HS-27A (cell line): ENCODE results near the gene GTPBP4.
"Not testable (repeated sequence)": the region's sequence is repeated elsewhere in the genome, so short reads cannot be mapped to it uniquely, and the experiment has no call there.

ENCODE experiments used
- DNase-seq: peaks from one replicate; pipeline ENCODE4 v3.0.0-alpha.2; 2012; ENCODE audit warnings: low read depth, missing footprints

Gene GTPBP4

DNA sequence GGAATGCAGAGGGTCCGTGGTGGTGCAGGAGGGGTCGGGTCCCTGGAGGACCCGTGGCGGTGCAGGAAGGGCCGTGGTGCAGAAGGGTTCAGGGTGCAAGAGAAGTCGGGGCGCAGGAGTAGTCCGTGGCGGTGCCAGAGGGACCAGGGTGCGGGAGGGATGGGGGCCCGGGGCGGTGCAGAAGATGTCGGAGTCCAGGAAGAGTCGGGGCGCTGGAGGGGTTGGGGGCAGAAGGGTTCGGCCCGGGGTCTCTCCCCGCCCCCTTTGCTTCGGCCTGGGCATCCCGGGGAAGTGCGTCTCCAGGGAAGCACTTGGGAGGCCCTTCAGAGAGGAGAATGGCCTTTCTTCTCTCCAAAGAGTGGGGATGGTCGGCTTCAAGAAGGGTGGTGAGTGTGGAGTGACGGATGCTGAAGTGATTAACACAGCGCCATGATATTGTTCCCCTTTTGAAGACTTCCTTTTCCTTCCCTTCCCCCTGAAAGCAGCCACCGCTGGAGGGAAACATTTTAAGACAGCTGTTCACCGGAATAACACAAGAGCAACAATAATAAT is 68.9 kb downstream of the GTPBP4 start:
- DNase-seq: no peak

DNA sequence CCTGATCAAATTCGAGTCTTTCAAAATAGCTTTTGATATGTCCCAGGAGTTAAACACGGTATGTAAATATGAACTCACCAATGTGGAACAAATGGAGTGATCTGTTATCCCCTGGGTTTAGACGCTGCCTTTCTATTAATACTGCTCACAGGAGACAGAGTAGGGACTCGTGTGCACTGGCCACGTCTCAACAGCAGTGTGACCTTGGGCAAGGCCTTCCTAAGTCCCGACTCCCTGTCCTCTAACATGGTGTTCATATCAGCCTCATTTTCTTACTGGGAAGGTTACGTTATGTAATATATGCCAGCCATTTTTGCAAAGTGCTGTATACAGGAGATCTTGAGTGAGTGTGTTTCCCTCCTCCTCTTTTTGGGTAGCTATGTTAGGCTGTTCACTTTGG is 69.8 kb downstream of the GTPBP4 start:
- no peak for DNase-seq

DNA sequence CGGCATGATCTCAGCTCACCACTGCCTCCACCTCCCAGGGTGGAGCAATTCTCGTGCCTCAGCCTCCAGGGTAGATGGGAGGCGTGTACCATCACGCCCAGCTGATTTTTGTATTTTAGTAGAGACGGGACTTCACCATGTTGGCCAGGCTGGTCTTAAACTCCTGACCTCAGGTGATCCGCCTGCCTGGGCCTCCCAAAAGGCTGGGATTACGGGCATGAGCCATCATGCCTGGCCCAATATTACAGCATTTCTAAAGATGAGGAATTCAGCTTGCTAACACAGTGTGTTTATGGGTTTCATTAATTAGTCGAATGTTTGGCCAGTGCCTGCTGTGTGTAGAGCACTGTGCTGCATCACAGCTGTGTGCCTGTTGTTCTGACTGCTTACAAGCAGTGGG is 71.7 kb downstream of the GTPBP4 start:
- DNase-seq: no peak

DNA sequence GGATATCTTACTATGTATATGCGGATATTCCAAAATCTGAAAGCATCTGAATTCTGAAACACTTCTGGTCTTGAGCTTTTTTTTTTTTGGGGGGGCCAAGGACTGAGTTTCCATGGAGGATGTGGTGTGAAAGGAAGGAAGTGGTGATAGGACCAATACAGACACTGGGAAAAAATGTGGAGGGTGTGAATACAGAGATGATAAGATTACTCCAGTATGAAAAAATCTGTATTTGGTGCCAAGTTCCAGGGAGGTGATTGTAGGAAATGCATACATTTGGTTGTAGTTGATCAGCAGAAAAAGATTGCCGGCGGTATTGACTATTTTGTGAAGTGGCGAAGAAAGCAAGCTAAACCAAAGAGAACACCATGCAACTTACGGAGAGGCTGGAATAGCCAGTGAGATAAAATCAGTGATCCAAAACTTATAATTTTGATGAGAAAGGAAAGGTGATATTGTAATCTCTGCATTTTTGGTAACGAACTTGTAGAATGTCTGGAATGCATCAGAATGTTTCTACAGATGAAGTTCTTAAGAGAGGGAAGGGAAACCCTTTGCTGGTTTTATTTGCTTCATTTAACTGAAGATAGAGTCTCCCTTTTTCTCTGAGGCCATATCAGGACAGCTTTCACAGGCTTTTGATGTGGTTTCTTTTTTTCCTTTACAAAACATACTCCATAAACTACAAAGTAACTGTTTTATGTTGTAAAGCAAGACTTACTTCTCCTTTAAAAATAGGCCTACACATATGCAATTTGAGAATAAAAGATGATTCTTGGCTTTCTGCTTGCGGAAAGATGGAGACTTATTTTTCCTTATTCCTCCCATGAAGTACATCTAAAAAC is 73.9 kb downstream of the GTPBP4 start:
- DNase-seq: peak; percentile 62

DNA sequence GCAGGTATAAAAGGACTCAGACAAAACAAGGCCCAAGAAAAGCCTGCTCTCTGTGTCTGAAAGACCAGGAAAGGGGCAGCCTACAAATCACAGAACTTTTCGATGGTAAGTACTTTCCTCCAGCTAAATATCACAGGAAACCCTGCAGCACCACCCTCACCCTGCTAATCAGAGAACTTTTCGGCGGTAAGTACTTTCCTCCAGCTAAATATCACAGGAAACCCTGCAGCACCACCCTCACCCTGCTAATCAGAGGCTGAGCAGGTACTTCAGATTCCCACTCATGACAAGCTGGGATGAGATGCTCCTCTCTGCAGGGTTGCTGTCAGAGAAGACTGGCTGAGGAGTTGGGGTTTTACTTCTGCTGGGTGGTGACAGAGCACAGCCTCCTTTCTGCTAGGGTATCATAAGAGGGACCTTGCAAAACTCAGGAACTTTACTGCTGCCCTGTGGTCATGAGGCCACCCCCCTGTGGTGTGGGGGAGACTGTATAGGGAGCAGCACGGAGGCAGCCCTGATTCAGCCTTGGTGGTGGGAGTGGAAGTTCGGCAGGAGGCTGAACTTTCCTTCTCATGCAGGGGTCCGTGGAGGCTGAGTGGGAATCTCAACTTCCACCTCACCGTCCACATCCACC is 75.1 kb downstream of the GTPBP4 start:
- DNase-seq: no peak

DNA sequence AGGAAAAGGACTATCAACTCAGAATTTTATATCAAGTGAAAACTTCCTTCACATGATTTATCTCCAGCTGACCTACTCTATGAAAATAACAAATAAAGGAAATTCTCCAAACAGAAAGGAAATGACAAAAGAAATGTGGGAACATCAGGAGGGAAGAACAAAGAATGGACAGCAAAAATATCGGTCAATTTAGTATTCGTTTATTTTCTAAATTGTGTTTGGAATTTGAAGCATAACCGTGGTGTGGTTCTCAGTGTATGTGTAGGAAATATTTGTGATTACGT is 76.7 kb downstream of the GTPBP4 start:
- DNase-seq: no peak

DNA sequence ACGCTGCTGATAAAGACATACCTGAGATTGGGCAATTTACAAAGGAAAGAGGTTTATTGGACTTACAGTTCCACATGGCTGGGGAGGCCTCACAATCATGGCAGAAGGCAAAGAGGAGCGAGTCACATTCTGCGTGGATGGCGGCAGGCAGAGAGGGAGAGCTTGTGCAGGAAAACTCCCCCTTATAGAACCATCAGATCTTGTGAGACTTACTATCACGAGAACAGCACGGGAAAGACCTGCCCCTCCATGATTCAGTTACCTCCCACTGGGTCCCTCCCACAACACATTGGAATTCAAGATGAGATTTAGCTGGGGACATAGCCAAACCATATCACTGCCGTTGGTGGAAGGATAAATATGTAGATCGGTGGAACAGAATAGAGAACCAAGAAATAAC is 78.5 kb downstream of the GTPBP4 start:
- DNase-seq: not testable (repeated sequence)

DNA sequence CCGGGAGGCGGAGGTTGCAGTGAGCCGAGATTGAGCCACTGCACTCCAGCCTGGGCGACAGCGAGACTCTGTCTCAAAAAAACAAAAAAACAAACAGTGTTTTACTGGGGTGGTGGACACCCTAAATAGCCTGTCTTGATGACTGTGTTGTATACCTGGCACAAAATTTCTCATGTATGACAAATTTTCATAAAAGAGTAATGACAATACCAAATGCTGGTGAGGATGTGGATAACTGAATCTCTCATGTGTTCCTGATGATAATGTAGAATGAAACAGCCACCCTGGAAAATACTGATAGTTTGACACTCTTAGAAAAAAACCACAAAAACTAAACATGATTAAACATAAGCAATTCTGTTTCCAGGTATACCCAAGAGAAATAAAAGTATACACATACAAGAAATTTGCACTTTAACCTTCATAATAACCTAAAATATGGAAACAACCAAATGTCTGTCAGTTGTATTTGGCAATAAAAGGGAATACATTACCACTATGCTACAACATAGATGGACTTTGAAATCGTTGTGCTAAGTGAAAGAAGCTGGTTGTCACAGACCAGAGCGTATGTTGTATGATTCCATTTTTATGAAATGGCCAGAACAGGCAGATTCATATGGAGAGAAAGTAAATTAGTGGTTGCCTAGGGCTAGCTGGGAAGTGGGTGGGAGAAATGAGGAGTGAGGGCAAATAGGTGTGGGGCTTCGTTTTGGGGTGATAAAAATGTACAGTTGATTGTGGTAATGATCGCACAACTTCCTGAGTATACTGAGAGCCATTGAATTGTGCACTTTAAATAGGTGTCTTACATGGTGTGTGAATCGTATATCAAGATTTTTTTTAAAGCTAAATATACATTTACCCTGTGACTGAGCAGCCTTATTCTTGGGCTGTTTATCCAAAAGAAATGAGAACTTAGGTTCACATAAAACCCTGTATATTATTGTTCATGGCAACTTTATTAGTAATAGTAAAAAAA is 80.4 kb downstream of the GTPBP4 start:
- no peak for DNase-seq
